ENCODE data around the gene RSBN1L. TPM values are rescaled to one million over a fixed set of nuclear protein-coding genes. Genes with fewer than 3 reads are reported as not detected.
A peak's percentile ranks its signal among the peaks of the same experiment; 100 is the strongest.

Gene RSBN1L
- total and polyA plus RNA-seq, 8 donors = 5.0 to 14.3 (median 8.9) TPM

- intact Hi-C loops (cut with DNase I) = no loop called here
- H3K4me1 ChIP-seq = peaks cover 0 to 17% (median 10%) of the 10 kb centered on the region in 3 donors
- peak overlapping the region in 1 of 4 donors; percentile 36 for H3K27ac ChIP-seq
- DNase-seq (no peak), FAIRE-seq (no peak), ATAC-seq (no peak)
- H3K36me3 ChIP-seq = peaks cover 0 to 3% (median 0%) of the 10 kb centered on the region in 3 donors
- 88 to 89% methylated on average over 6 of the region's 6 CpGs for WGBS, 2 donors
- no peak overlapping the region for H3K4me3 ChIP-seq
- H3K9me3 ChIP-seq = no peaks in the 10 kb centered on the region
- no peaks in the 10 kb centered on the region for H3K27me3 ChIP-seq
- TF ChIP-seq CTCF (IDR thresholded peaks at IDR 0.05) = no peak
Observed at GRCh38 chr7:77766801-77767605, 70.7 kb downstream of the RSBN1L start.

- no peaks in the 10 kb centered on the region for H3K27me3 ChIP-seq
- no peak for DNase-seq
- intact Hi-C loops (cut with DNase I) = no loop called here
- H3K4me1 ChIP-seq = peaks cover 0 to 13% (median 0%) of the 10 kb centered on the region in 3 donors
- no peak for TF ChIP-seq CTCF (IDR thresholded peaks at IDR 0.05)
- peaks cover 0 to 24% (median 7%) of the 10 kb centered on the region in 3 donors for H3K36me3 ChIP-seq
- FAIRE-seq = no peak
- WGBS, 2 donors = 90 to 93% methylated on average over 8 of the region's 8 CpGs
- no peak for ATAC-seq
- no peak overlapping the region for H3K27ac ChIP-seq
- H3K4me3 ChIP-seq = no peak overlapping the region
- no peaks in the 10 kb centered on the region for H3K9me3 ChIP-seq
Observed at GRCh38 chr7:77770316-77770715, 74.1 kb downstream of the RSBN1L start.

DNA sequence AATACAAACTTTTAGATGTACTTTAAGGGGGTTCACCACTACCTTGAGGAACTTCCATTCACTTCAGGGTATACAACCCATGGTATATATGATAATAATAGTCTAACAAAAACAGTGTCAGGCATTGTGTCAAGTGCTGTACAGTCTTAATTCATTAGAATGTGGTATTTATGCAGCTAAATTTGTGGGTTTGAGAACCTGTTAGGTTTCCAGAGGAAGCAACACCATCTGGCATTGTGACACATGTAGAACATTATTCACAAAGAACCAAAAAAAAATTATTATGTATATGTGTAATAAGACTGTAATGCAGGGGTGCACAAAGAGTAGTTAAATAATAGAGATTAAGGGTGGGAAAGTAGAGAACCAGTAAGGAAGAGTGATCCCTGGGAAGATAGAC, 75.6 kb downstream of the RSBN1L start:
- TF ChIP-seq CTCF (IDR thresholded peaks at IDR 0.05) = no peak
- ATAC-seq (no peak), FAIRE-seq (no peak), DNase-seq (no peak)
- Histone ChIP-seq H3K36me3 (peaks cover 0 to 39% (median 7%) of the 10 kb centered on the region in 3 donors), H3K27ac (no peak overlapping the region), H3K9me3 (no peaks in the 10 kb centered on the region), H3K27me3 (no peaks in the 10 kb centered on the region), H3K4me1 (no peaks in the 10 kb centered on the region), H3K4me3 (no peak overlapping the region)
- intact Hi-C loops (cut with DNase I) = no loop called here

DNA sequence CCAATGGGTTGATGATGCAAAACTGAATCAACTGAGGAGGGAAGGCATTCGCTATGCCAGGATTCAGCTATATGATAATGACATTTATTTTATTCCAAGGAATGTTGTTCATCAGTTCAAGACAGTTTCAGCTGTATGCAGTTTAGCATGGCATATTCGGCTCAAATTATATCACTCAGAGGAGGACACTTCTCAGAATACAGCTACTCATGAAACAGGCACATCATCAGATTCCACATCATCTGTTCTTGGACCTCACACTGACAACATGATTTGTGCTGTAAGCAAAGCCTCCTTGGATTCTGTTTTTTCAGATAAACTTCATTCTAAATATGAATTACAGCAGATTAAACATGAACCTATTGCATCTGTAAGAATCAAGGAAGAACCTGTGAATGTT, 82.3 kb downstream of the RSBN1L start:
- no peak overlapping the region for H3K4me3 ChIP-seq
- no peaks in the 10 kb centered on the region for H3K9me3 ChIP-seq
- no peak for DNase-seq
- peaks cover 2 to 15% (median 14%) of the 10 kb centered on the region in 3 donors for H3K4me1 ChIP-seq
- intact Hi-C loops (cut with DNase I) = no loop called here
- 90 to 92% methylated on average over 2 of the region's 2 CpGs for WGBS, 2 donors
- FAIRE-seq = no peak
- H3K36me3 ChIP-seq = peaks cover 3 to 49% (median 10%) of the 10 kb centered on the region in 3 donors
- ATAC-seq = no peak
- no peak overlapping the region for H3K27ac ChIP-seq
- H3K27me3 ChIP-seq = no peaks in the 10 kb centered on the region
- no peak for TF ChIP-seq CTCF (IDR thresholded peaks at IDR 0.05)

GRCh38 chr7:77782383-77782782, 86.1 kb downstream of the RSBN1L start:
- WGBS, 2 donors = 75% methylated on average over 4 of the region's 4 CpGs
- ATAC-seq (no peak), FAIRE-seq (no peak), DNase-seq (no peak)
- Histone ChIP-seq H3K36me3 (peaks cover 5 to 14% (median 6%) of the 10 kb centered on the region in 3 donors), H3K9me3 (no peaks in the 10 kb centered on the region), H3K27me3 (no peaks in the 10 kb centered on the region), H3K4me1 (peaks cover 2 to 15% (median 14%) of the 10 kb centered on the region in 3 donors), H3K27ac (no peak overlapping the region), H3K4me3 (no peak overlapping the region)
- intact Hi-C loops (cut with DNase I) = no loop called here
- no peak for TF ChIP-seq CTCF (IDR thresholded peaks at IDR 0.05)
